ENCODE data around the gene RBBP8NL.

DNA sequence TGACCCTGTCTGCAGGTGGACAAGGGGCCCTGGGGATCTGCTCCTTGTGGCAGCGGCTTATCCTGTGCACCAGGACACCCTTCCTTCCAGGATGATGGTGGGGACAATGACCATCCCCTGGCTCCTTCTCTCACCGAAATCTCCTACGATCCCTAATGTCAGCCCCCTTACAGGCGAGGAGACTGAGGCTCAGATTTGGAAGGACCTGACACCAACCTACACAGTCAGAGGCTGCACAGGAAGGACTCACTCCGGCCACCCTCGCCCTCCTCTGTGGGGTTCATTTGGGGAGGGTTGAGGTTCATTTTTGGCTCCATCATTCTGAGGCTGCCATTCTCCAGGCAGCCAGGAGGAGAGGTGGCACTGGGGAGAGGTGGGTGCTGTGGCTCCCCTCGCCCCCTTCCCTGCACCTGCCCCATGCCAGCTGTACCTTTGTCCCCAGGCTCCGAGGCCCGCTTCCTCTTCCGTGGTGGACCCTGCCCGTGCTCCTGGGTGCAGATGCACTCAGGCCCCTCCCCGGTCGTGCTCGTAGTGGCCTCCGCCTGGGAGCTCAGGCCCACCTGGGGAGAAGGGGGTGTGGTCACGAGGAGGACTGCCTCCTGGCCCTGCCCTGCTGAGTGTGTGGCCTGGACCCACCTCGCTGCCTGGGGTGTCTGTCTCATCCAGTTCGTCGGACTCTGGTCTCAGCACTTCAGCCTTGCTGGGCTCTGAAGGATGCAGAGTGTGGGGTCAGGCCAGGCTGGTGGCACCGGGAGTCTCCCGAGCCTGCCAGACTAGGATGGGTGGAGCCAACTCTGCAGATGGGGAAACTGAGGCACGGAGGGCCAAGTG lies 14.9 kb downstream of the RBBP8NL start:
- TF ChIP-seq, protein P1, sequence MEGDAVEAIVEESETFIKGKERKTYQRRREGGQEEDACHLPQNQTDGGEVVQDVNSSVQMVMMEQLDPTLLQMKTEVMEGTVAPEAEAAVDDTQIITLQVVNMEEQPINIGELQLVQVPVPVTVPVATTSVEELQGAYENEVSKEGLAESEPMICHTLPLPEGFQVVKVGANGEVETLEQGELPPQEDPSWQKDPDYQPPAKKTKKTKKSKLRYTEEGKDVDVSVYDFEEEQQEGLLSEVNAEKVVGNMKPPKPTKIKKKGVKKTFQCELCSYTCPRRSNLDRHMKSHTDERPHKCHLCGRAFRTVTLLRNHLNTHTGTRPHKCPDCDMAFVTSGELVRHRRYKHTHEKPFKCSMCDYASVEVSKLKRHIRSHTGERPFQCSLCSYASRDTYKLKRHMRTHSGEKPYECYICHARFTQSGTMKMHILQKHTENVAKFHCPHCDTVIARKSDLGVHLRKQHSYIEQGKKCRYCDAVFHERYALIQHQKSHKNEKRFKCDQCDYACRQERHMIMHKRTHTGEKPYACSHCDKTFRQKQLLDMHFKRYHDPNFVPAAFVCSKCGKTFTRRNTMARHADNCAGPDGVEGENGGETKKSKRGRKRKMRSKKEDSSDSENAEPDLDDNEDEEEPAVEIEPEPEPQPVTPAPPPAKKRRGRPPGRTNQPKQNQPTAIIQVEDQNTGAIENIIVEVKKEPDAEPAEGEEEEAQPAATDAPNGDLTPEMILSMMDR (IDR thresholded peaks at IDR 0.05; ENCODE audit: extremely low read depth in 1 of 2, insufficient read depth in 1 of 2, low read depth in 1 of 2, low read length in 2 of 2), result no peak
- TF ChIP-seq POLR2AphosphoS5 (IDR thresholded peaks at IDR 0.05; ENCODE audit: insufficient read depth, low read depth, low read length), result no peak
- TF ChIP-seq POLR2A (IDR thresholded peaks at IDR 0.05; ENCODE audit: low read depth, low read length), result no peak
